Activated naive CD4-positive, alpha-beta T cell treated with anti-CD3 and anti-CD28 coated beads, Interleukin-2, amount 50 U/mL, for 16 hours (primary cell): ENCODE data around the gene NFE2L3.
A peak's percentile ranks its signal among the peaks of the same experiment; 100 is the strongest.
"Not testable (repeated sequence)": the region's sequence is repeated elsewhere in the genome, so short reads cannot be mapped to it uniquely, and the experiment has no call there.

Experiments
- DNase-seq: peaks from one replicate; pipeline ENCODE4 v3.0.0-alpha.2; 2020

The NFE2L3 gene

GRCh38 chr7:26188206-26188956 lies 36.4 kb downstream of the NFE2L3 start:
- no peak for DNase-seq

DNA sequence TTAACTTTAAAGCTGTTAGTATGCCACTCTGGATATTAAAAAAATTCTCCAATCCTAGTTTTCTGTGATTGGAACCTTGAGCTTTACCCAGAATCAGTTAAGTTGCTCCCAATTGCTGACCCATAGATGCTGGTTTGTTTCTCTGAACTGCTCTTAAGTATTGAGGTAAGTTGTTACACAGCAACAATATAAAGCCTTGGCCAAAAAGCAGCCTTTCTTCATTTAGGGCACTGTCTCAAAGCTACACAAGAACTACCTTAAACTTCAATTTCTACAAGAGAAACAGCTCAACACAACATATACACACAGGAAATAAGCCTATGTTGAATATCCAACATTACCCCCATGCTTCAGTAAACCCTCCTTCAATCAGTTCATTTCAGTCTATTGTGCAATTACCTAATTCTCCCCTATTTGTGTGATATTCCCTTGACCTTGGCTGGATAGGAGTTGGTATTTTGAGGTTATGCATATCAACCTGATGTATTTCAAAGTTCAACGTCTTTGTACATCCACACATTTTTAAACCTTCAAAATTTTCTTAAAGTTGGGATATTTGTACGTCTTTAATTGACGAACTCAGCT lies 37.1 kb downstream of the NFE2L3 start:
- no peak for DNase-seq

GRCh38 chr7:26189697-26190096 lies 37.7 kb downstream of the NFE2L3 start:
- DNase-seq = no peak

DNA sequence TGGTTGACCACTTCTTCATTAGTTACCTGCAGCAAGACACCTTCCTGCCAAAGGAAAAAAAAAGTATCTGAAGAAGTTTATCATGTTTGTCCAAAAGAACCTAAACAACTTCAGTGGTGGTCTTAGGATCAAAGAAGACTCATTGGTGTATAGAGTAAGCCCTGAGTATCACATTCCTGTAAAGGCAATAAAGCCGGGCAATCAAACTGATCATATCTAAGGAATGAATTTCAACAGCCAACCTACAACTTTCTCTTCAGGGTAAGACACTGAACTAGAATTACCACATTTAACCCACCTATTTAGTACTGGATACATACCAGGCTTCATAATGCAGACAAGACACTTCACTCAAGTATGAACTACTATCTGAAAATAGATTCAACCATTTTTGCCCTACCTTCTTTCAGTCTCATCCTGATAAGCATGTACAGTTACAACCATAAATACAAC lies 38.4 kb downstream of the NFE2L3 start:
- DNase-seq = no peak

- DNase-seq = no peak
Observed at GRCh38 chr7:26191233-26191973, 39.4 kb downstream of the NFE2L3 start.

- DNase-seq = no peak
Observed at GRCh38 chr7:26191974-26192479, 40.0 kb downstream of the NFE2L3 start.

GRCh38 chr7:26192485-26193087 lies 40.6 kb downstream of the NFE2L3 start:
- DNase-seq = no peak

DNA sequence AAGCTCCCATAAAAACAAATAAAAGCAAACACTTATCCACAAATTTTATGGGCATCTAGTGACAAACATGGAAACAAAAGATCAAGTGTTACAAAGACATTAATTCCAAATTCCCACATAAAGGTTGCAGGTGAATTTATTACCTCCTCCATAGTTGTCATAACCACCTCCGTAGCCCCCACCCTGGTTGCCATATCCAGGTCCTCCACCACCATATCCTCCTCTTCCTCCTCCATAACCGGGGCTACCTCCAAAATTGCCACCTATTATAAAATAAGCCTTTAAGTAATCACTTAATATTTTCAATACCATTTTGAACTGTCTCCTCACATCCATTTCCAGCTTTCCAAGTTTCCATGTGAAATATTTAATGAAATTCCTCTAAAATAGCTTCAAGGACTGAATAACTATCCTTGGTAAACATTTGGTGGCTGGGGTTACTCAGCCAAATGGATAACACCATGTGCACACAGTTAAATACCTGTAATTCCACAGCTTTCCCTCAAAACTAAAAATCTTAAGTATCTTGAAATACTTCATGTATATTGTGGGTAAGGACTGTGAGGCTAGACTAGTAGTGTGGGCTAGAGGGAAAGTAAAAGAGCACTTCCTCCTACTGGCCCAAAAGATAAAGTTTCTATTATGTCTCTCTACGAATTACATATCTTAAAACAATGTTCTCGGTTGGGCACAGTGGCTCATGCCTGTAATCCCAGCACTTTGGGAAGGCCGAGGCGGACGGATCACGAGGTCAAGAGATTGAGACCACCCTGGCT lies 41.6 kb downstream of the NFE2L3 start:
- no peak for DNase-seq

DNA sequence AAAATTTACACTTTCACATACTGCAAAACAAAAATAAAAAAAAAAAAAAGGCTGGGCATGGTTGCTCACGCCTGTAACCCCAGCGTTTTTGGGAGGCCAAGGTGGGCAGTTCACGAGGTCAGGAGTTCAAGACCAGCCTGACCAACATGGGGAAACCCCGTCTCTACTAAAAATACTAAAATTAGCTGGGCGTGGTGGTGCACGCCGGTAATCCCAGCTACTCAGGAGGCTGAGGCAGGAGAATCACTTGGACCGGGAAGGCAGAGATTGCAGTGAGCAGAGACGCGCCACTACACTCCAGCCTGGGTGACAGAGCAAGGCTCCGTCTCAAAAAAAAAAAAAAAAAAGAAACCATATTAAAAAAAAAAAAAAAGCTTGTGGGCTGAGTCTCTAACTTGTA lies 42.8 kb downstream of the NFE2L3 start:
- DNase-seq = not testable (repeated sequence)

DNA sequence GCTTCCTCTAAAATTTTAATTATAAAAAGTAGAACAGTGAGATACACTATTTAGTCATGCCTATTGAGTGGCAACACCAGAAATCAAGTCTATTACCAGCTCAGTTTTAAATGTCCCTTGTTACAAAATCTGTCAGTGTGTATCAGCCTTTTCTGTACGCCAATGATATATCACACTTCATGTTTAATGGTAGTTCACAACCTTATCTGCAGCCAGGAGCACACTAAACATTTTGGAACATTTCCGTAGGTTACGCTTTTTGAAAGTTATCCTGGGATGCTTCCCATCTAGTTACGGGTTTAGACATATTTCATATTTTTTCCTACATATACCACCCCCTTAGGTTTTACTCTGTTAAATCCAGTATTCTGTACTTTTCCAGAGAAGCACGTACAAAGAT lies 43.2 kb downstream of the NFE2L3 start:
- no peak for DNase-seq

GRCh38 chr7:26195867-26196657 lies 44.1 kb downstream of the NFE2L3 start:
- no peak for DNase-seq

- no peak for DNase-seq
Observed at GRCh38 chr7:26197153-26198115, 45.4 kb downstream of the NFE2L3 start.

GRCh38 chr7:26198133-26198780 lies 46.3 kb downstream of the NFE2L3 start:
- DNase-seq = no peak

DNA sequence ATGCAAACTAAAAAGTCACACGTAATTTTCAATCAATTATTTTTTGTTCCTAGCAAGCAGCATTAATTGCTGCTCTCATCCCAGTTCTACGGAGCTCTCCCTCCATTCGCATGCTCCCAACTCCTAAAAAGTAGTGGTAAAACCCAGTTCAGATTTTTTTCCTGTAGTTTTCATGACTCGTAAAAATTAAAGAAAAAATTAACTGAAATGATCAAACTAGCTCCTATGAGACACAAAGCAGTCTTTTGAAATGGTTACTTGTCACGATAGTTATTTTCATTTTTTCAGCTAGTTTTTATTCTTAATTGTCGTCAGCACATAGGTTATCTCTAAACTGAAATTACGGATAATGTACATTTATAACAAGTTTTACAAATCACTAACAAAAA lies 46.8 kb downstream of the NFE2L3 start:
- DNase-seq = no peak

GRCh38 chr7:26199301-26200037 lies 47.5 kb downstream of the NFE2L3 start:
- peak; percentile 70 for DNase-seq

- peak; percentile 78 for DNase-seq
Observed at GRCh38 chr7:26200038-26200443, 48.0 kb downstream of the NFE2L3 start.

DNA sequence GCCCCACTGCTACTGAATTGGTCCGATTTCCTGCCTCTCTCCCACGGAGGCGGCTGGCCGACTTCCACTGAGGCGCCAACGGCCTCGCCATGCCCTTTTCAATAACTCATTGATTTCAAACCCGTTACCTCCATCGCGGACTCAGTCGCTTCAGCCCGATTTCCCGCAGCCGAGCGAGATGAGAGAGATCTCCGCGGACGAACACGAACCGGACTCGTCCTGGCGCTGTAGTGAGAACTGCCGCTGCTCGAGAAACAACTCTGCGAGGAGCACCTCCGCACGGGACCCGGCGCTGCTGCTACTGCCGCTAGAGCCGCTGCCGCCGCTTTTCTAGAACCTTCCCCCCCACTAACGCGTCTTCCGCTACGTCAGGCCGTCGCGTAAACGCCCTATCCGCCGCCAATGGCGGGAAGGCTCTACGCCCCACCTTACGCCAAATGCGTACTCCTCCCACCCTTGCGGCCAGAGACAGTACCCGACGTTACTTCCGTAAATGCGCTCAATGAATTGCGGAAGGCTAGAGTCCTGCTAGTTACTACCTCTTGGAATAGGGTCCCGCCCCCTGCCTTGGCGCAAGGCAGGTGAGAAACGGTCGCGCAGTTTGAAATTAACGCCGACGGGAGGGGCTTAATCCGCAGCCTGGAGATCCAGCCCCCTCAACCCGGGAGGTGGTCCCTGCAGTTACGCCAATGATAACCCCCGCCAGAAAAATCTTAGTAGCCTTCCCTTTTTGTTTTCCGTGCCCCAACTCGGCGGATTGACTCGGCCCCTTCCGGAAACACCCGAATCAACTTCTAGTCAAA lies 48.6 kb downstream of the NFE2L3 start, which contains the start of gene HNRNPA2B1:
Gene HNRNPA2B1 (minus strand): TSS at position 303 of the 803 bp plus-strand sequence. CDS start 169 bp downstream, at position 134.
- DNase-seq = peak; percentile 95
